Measurements from ENCODE around the gene IDH1.

- no peak for TF ChIP-seq YY1 (IDR thresholded peaks at IDR 0.05; ENCODE audit: low read depth, low read length)
- no peak for TF ChIP-seq EZH2 (IDR thresholded peaks at IDR 0.05; ENCODE audit: low read depth, low read length, severe bottlenecking)
These were observed 14.2 kb upstream of the IDH1 start for GRCh38 chr2:208269091-208269490.

All from H1 (cell line).